HS-27A (cell line): ENCODE data around the gene TMEM86B.
"Not testable (repeated sequence)": the region's sequence is repeated elsewhere in the genome, so short reads cannot be mapped to it uniquely, and the experiment has no call there.

Experiments
- DNase-seq: peaks from one replicate; pipeline ENCODE4 v3.0.0-alpha.2; 2012; ENCODE audit warnings: low read depth, missing footprints

The TMEM86B gene

DNA sequence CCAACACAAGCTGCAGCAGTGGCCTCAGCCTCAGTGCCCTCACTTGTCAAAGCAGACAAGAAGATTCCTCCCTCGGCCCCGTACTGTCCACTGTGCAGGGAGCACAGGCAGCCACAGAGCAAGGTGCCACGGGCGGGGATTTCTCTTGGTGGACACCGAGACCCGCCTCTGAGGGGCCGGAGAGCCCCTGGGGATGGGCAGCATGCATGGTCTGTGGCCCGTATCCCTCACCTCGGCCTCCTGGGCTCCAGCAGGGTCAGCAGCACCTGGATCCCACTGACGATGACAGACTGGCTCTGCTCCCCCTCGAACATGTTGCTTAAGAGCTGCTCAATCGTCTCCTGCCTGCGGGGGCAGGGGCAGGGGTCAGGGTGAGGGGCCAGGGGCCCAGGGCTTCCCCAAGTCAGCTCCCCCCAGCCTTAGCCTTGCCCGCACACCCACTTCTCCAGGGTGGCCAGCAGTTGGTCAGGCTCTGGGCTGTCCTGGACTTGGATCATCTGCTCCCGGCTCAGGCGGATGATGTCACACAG is 13.4 kb upstream of the TMEM86B start:
- no peak for DNase-seq

DNA sequence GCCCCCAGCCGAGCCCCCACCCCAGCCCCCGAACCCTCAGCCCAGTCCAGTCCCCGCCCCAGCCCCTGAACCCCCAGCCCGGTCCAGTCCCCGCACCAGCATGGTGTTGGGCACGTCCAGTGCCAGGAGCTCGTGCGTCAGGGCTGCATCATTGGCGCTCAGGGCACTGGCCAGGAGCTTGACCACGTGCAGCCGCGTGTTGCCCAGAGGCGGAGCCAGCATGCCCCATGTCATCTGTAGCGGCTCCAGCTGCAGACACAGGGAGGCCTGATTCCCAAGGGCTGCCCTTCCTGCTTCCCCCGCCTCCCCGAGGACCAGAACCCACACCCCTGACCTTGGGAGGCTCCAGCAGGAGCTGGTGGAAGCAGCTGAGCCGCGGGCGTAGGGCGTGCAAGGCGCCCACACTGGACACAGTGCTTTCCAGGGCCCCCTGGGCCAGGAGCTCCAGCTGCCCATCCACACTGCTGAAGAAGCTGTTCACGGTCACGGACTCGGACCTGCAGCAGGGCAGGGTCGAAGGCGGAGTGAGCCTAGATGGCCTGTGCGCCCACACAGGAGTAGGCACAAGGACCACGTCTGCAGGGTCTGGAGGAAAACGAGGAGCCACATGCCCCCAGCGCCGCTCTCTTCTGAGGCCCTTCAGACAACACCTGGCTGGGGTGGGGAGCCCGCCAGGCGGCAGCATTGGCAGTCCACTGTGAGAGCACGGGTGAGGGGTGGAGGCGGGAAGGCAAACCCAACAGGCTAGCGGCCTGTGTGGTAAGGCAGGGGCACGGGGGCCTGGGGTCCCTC is 12.8 kb upstream of the TMEM86B start:
- no peak for DNase-seq

DNA sequence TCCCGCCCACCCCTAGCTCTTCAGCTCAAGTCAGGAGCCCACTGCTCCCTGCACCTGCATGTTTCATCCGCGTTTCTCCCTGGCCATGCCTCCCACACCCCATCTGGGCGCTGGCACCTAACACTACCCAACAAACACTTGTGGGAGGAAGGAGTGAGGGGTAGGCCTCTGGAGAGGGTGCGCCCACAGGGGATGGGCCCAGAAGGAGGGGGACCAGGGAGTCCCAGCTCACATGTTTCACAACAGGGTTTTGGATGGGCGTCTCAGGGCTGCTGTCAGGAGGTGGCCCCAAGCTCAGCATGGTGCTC is 12.1 kb upstream of the TMEM86B start:
- DNase-seq, result no peak

DNA sequence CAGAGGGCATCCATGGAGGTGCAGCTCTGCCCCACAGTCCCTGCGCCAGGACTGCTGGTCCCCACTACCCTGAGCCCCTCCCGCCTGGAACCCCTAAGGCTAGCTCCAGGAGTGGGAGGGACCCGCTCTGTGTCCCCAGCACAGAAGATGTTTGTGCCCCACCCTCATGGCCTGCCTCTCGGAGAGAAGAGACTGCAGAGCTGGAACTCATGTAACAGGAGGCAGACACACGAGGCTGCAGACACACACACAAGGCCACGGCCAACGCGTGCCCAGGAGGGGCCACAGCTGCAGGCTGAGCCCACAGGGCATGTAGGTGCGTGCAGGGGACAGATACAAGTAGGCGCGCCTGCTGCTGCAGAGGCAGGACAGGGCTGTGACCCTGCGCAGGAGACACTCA is 10.4 kb upstream of the TMEM86B start:
- DNase-seq, result no peak

DNA sequence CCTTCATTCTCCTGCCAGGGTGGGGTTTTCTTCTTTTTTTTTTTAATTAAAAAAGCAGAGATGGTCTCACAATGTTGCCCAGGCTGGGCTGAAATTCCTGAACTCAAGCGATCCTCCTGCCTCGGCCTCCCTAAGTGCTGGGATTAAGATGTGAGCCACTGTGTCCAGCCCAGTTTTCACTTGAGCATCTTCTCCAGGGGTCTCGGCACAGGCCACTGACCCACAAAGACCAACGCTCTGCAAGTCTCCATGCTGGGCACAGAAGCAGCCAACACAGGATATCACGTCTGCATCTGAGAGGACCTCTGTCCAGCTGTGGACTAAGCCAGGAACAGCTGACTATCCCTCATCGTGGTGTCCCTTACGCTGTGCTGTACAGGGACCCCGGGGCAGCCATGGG is 9.5 kb upstream of the TMEM86B start:
- DNase-seq, result no peak

DNA sequence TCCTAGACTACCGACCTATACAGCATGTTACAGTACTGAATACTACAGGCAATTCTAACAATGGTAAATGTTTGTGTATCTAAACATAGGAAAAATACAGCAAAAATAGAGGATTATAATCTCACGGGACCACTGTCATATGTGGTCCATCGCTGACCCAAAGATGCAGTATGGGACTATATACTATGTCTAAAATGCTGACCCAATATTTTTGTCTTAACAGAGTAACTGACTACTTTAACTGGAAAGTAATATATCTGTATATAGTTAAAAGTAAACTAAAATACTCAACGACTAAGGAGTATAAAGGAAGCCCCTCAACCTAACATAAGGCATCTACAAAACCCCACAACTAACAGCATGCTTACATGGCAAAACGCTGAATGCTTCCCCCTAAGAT is 4.4 kb upstream of the TMEM86B start:
- no peak for DNase-seq

DNA sequence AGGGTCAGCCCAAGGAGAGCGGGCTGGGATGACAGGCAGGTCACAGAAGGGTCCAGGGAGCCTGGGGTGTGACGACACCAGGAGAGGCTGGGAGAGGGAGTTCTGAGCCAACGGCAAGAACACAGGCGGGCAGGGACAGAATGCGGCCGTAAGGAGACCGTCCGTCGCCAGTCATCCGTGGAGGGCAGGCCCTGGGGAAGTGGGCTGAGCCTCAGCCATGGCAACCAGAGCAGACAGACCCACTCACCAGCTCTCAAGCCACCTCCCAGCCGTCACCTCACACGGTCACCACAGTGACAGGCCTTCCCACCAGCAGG is 3.7 kb upstream of the TMEM86B start:
- DNase-seq, result no peak

DNA sequence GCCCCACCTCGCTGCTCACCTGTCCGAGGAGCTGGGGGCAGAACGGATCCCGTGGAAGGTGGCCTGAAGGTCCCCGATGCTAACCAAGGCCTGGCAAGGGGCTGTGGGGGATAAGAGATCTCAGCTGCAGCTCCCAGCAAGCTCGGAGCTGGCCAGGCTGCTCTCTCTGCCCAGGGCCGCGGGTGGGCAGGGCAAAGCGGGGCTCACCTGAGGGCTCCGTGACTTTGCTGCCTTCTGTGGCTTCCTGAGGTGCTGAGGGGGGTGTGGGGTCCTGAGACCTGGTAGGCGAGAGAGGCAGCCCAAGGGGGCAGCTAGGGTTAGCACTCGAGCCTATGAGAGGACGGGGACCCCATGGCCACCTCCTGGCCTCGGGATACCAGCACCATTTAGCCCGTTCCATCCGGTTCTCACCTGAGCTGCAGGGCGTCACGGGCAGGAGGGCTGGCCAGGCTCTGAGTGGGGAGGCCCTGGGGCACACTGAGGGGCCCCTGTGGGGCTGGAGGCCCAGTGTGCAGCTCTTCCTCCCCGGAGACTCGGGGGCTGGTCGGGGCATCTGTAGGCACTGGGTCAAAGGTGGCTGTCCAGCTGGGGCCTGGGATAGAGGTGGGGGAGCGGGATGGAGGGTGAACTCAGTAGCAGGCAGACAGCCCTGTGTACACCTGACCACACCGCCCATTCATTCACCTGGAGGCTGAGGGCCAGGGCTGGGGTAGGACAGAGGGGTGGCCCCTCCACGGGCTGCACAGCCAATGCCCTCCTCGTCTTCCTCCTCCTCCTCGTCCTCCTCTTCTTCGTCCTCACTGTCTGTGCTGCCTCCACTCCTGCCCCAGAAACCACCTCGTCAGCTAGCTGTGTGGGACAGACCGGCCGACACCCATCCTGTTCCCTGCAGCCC is 3.1 kb upstream of the TMEM86B start:
- DNase-seq, result no peak

DNA sequence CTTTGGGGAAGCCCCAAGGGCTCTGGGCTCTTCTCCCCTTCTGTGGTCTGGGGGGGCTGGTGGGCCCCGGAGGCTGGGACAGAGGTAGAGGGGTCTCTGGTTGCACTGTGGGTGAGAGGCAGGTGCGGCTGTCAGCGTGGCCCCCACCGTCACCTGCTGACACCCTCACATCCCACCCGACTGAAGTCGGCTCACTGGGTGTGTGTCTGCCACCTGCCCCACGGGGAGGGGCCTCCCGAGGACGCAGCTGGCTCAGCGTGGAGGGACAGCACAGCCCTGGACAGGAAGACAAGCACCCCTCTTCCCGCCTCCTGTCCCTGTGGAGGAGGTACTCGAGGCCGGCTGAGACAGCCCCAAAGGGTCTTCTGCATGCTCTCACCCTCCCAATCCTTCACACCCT is 2.2 kb upstream of the TMEM86B start:
- no peak for DNase-seq

DNA sequence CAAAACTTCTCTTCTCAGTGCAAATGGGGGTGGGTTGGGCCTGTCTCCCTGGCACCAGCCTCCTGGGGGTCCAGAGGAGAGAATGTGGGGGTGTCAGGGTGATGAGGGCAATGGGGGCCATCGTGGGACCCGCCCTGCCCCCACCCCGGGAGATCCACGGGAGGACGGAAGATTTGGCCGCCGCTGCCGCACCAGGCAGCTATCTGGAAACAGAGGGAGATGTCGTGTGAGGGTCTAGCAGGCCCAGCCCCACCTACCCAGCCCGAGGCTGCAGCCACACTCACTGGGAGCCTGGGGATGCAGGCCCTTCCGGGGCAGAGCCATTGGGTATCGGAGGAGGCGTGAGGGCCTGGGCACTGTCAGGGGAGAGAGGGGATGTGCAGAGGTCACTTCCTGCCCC is 1.8 kb upstream of the TMEM86B start:
- no peak for DNase-seq

DNA sequence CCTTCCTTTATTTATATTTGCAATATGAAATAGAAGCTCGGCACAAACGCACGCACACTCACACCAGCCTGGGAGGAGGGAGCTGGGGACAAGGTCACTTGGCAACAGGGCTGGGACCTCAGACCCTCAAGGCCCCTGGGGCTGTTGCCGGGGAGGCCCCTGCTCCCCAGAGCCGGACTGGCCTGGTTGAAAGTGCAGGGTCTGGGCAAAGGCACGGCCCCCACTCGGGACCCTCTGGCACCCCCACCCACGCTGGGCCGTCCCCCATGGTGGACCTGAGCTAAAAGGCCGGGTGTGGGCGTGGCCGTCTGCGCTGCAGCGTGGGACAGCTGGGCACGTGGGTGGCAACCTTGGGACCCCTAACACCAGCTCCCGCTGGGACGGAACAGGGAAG is 1.2 kb upstream of the TMEM86B start:
- DNase-seq, result no peak

DNA sequence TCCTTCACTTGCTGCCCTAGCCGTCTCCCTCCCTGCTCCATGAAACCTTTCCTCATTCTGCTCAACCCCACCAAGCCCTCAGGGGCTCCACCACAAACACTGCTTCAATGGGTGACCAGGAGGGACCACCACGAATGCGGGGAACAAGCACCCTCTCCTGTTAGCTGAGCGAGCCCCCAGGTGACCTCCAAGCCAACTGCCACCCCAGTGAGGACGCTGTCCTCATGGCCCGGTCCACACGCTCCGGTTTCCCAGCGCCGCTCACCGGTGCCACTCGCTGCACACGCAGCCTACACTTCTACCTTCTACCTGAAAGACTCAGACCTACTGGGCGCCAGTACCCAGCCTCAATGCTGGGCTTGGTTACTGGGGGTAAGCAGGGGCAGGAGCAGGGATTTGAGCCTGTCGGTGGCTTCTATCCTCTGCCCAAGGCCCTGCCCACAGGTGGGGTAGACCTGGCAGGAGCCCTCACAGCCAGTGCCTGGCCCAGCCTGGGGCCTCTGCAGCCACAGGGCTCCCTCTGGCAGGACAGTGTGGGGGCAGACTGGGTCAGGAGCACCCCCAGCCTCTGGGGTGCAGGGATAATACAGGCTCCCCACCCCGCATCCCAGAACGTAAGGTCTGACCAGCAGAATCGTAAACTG is 704 bp upstream of the TMEM86B start:
- no peak for DNase-seq

DNA sequence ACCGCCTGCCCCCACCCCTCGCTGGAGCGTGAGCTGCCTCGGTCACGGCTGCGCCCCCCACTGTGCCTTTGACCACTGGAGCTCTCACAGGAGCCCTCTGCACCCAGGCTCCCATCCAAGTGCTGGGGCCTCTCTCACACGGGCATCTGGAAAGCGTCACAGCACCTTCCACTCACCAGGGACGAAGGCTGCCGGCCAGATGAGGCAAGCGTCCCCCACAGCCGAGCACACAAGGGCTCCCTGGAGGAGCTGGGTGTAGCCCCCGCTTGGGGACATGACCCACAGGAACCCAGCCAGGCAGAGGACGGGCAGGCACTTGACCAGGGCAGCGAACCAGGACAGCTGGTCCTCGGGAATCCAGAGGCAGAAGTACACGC is 560 bp downstream of the TMEM86B start:
- no peak for DNase-seq

DNA sequence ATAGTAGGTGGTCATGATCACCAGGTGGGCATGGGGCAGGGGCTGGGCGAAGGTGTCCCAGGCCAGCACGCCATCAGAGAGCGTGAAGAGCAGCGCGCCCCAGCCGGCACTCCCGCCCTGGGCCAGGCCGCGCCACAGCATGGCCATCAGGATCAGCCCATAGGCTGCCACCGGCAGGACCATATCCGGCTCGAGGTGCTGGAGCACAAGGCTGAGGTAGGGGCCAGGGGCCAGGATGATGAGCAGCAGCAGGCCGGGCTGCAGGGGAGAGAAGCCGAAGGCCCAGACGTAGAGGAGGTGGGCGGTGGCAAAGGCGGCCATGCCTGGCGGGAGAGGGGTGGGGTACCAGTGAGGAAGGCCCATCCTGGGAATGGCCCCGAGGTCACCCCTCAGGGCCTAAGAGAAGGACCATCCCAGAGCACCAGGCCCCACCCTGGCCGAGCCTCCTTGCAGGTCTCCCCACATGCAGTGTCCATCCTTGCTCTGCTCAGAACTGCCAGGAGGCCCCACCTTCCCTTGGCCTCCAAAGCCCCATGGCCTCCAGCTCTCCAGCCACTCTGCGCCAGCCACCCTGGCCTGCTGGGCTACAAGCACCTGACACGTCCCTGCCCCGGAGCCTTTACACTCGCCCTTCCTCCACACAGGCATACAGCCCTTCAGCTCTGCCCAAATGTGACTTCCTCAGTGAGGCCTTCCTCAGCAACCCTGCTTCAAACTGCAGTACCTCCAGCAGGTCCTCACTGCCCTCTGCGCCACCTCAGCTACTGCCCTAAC is 1.1 kb downstream of the TMEM86B start:
- DNase-seq, result no peak

DNA sequence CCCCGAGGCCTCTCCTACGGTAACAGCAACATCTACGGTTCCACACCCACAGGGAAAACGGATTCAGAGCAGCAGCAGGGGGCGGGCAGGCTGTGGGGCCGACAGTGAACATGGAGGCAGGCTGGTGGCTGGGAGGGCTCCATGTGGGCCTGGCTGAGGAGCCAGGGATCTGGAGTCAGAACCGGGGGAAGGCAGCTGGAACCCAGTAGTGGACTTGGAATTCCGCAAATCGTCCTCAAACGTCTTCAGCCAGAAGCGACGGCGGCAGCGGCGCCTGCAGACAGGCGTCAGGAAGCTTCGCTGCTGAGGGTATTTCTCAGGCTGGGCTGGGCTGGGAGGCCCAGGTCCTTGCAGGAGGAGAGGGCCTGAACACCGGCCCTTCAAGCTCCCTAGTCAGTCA is 1.8 kb downstream of the TMEM86B start:
- no peak for DNase-seq

DNA sequence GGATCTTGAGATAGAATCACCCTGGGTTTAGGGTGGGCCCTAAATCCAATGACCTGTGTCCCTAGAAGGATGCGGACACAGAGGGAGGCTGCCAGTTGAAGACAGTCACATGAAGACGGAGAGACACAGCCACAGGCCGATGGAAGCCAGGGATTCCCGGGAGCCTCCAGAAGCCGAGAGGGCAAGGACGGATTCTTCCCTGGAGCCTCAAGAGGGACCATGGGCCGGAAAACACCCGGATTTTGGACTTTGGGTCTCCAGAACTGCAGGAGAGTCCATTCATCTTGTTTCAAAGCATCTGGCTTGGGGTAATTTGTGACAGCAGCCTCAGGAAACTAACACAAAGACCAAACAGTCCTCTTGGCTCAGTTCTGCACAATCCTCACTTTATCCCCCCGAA is 2.3 kb downstream of the TMEM86B start:
- no peak for DNase-seq

DNA sequence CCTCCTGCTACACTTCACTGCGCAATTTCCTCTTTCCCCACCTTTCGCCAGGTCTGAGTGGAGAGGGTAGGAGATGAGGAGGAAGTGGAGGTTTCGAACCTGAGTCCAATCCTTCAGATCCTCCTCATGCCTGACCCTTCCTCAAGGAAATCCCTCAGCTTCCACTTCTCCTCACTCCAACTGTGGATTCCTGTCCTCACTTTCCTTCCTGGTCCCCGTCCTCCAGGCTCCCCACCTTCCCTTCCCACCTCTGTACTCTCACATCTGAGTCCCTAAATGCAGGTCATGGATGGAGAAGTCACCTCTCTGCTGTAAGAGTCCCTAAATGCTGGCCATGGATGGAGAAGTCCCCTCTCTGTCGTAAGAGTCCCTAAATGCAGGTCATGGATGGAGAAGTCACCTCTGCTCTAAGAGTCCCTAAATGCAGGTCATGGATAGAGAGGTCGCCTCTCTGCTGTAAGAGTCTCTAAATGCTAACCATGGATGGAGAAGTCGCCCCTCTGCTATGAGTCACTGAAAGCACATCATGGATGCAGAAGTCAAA is 3.1 kb downstream of the TMEM86B start:
- no peak for DNase-seq

DNA sequence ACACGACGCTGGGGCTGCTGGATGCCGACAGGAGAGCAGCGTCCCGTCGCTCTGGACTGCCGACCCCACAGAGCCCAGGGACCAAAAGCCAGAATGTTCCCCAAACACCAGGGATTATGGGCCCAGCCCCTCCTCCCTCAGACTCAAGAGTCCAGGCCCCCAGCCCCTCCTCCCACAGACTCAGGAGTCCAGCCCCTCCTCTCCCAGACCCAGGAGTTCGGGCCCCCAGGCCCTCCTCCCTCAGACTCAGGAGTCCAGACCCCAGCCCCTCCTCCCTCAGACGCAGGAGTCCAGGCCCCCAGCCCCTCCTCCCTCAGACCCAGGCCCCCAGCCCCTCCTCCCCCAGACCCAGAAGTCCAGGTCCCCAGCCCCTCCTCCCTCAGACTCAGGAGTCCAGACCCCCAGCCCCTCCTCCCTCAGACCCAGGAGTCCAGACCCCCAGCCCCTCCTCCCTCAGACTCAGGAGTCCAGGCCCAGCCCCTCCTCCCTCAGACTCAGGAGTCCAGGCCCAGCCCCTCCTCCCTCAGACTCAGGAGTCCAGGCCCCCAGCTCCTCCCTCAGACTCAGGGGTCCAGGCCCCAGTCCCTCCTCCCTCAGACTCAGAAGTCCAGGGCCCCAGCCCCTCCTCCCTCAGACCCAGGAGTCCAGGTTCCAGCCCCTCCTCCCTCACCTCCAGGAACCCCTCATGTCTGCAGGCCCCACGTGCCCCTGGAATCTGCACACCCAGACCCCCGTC is 3.7 kb downstream of the TMEM86B start:
- DNase-seq, result not testable (repeated sequence)

DNA sequence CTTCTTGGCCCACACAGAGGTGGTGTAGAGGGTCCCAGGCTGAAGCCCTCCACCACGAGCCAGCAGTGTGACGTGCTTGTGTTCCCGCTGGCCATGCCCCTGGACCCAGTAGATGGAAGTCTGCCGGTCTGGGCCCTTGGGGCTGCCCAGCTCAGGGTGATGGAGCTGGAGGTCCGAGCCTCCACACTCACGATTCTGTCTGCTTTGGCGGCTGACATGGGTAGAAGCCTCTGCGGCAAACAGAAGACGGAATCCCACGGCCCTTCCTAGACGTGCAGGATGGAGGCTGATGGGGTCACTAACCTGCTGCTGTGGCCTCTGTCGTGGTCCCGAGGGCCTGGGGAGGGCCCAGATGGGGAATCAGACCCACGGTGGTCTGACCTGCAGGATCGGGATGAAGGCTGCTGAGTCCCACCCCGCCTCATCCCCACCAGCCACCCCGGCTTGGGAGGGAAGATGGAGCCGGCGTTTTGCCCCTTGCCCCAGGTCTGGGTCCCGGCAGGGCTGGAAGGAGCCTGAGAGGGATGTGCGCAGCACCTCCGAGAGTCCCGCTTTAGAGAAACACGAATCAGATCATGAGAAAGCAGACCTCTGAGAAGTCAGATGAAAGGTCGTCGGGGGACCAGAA is 4.4 kb downstream of the TMEM86B start:
- no peak for DNase-seq

DNA sequence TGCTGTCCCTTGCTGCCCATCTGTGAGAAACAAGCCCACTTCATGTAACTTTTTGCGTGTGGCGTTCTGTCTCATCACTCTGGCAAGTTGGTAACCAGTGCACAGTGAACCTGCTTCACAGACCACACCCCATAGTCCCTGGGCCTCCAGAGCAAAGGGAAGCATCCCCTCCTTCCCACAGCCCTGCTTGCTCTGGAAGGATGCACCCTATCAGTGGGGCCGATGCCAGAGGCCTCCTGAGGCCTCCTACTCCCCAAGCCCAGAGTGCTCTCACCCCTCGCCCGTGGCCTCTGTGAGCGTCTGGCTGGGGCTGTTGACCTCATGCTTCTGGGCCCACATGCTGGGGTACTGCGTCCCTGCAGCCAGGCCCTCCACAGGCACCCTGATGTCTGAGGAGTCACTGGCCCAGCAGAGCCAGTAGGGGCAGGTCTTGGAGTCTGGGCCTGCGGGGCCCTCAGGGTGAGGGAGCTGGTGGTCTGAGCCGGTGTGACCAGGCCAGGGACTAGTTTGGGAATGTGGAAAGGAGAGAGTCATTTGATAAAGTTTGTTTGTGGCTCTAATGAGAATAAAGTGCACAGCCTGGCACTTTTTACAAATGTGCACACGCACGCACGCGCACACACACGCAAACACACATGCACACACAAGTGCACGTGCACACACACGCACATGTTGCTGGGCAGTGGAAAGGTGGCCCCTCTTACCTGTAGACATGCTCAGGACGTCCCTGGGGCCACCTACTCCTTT is 5.1 kb downstream of the TMEM86B start:
- no peak for DNase-seq
